ENCODE results near the gene ACTA2.
A peak's percentile ranks its signal among the peaks of the same experiment; 100 is the strongest.
"Not testable (repeated sequence)": the region's sequence is repeated elsewhere in the genome, so short reads cannot be mapped to it uniquely, and the experiment has no call there.

ACTA2 gene

GRCh38 chr10:88949051-88949450, 3.5 kb downstream of the ACTA2 start:
- no peak for DNase-seq

GRCh38 chr10:88946965-88947590, 5.5 kb downstream of the ACTA2 start:
- DNase-seq: no peak

- DNase-seq: no peak
Measured at GRCh38 chr10:88946200-88946599, 6.4 kb downstream of the ACTA2 start.

- DNase-seq: no peak
Measured at GRCh38 chr10:88944813-88945212, 7.8 kb downstream of the ACTA2 start.

DNA sequence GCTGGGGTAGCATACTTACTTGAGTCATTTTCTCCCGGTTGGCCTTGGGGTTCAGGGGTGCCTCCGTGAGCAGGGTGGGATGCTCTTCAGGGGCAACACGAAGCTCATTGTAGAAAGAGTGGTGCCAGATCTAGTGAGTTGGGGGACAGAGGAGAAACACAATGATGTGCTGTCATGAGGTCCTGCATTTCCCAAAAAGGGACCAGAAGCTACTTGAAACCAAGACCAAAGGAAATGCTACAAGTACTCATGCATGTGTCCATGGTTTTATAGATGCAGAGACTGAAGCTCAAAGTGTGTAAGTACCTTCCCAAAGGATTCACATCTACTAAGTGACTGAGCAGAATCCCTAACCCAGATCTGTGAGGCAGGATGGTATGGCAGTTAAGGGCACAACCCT, 8.8 kb downstream of the ACTA2 start:
- no peak for DNase-seq

- DNase-seq: no peak
Measured at GRCh38 chr10:88941026-88941425, 11.5 kb downstream of the ACTA2 start.

DNA sequence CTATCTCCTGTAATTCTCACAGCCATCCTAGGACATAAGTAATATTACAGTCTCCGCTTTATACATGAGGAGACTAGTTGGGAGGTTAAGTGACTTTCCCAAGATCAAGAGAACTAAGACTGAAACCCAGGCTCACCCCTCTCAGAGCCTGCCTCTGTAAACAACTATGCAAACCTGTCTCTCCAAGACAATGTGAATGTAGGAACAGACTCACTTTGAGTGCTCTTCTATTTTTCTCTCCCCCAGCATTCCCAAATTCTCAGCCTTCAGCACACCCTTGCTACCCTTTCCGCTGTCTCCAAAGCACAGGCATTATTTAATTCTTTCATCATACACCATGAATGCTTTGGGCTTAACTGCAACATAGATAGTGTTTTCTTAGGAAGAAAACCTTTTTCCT, 13.6 kb downstream of the ACTA2 start:
- DNase-seq: no peak

- DNase-seq: no peak
Measured at GRCh38 chr10:88938039-88938438, 14.5 kb downstream of the ACTA2 start.

GRCh38 chr10:88936656-88937055, 15.9 kb downstream of the ACTA2 start:
- DNase-seq: no peak

DNA sequence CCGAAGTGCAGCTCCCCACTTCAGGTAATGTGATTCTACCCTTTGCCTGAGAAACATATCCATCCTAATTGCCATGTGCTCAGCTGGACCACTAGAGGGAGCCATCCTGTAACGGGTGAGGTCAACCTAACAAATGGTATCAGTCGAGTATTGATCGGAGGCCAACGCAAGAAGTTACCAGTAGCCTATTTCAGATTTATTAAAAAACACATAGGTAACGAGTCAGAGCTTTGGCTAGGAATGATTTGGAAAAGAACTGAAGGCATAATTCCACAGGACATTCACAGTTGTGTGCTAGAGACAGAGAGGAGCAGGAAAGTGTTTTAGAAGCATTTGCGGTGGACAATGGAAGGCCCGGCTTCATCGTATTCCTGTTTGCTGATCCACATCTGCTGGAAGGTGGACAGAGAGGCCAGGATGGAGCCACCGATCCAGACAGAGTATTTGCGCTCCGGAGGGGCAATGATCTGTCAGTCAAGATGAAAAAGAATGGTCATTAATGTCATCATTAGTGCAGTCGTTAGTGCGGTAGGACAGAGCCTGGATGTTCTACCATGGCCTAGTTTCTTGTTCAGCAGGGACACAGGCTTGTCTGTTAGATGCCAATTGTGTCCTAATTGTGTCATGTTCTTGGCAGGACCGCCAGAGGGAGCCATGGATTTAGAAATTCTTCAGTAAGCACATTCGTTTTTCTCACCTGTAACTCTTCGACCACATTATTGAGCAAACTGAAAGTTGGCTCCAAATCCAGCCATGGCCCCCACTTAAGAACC, 17.5 kb downstream of the ACTA2 start:
- peak; percentile 20 for DNase-seq

- no peak for DNase-seq
Measured at GRCh38 chr10:88933564-88933963, 19.0 kb downstream of the ACTA2 start.

DNA sequence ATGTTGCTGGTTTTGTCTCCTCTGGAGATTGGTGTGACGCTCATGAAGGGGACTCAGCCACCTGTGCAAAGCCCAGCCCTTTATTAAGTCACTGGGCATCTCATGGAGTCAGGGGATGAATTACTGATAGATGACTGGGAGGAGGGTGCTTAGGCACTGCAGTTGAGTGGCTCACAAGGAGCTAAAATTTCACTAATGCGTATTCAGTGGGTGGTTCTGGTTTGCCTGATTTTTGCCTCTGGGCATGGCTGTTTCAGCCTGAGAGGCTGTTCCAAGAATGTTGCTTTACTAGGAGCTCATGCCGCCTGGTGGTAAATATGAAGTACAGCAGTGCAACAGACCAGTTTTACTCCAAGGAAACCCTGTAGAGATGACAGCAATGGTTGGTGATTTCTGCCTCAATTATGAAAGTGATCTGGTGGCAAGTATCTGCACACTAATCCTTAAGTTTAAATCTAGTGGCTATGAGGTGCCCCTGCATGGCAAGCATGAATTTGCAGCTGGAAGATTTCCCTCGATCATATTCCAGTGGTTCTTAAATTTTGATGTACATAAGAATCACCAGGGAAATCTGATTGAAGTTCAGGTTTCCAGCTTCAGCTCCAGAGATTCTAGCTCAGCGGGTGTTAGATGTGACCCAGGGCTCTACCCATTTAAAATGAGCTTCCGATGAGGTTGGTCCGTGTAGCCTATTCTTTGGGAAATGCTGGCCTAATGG, 19.9 kb downstream of the ACTA2 start:
- DNase-seq: peak; percentile 17

DNA sequence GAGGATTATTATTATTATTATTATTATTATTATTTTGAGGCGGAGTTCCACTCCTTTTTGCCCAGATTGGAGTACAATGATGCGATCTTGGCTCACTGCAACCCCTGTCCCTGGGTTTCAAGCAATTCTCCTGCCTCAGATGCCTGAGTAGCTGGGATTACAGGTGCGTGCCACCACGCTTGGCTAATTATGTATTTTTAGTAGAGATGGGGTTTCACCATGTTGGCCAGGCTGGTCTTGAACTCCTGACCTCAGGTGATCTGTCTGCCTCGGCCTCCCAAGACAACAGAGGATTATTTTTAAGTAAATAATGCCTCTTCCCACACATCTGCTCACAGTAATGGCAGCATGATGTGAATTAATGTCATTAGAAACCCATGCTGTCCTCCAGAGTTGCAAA, 20.5 kb downstream of the ACTA2 start:
- DNase-seq: not testable (repeated sequence)

GRCh38 chr10:88931548-88931947, 21.0 kb downstream of the ACTA2 start:
- no peak for DNase-seq

GRCh38 chr10:88928254-88928653, 24.3 kb downstream of the ACTA2 start:
- no peak for DNase-seq

DNA sequence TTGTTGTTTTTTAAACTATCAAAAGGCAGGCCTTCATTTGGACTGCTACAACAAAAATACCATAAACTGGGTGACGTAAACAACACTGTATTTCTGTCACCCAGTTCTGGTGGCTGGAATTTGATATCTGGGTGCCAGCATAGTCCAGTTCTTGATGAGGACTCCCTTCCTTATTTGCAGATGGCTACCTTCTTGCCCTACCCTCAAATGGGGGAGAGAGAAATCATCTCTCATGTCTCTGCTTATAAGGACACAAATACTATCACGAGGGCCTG, 25.2 kb downstream of the ACTA2 start:
- DNase-seq: no peak

- DNase-seq: no peak
Measured at GRCh38 chr10:88926566-88927415, 25.8 kb downstream of the ACTA2 start.

- DNase-seq: no peak
Measured at GRCh38 chr10:88923520-88923919, 29.1 kb downstream of the ACTA2 start.

GRCh38 chr10:88922041-88922440, 30.5 kb downstream of the ACTA2 start:
- DNase-seq: no peak

DNA sequence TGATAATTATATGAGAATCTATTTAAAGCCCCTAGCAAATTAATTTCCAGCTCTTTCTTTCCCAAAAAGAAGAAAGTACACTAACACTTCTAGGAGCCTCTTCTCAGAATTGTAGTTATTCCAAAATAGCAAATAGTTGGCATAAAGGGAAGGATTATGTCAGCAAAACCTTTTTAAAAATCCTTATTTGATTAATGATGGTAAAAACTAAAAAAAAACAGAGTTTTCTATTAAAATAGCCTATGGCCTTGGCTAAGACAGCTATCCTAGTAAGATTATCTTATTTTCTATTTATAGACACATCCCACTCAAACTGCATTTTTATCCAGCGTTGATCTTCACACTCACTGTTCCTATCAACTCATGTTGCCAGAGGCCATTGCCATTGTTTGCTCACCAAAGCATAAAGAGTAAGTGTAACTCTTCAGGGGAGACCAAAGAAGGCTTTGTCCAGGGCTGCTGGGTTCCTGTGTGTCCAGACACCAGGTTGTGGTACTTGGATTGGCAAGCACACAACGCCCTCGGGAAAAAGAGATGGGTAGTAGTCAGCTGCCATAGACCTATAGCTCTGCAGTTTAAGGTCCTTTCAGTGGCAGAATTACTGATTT, 31.5 kb downstream of the ACTA2 start:
- no peak for DNase-seq

DNA sequence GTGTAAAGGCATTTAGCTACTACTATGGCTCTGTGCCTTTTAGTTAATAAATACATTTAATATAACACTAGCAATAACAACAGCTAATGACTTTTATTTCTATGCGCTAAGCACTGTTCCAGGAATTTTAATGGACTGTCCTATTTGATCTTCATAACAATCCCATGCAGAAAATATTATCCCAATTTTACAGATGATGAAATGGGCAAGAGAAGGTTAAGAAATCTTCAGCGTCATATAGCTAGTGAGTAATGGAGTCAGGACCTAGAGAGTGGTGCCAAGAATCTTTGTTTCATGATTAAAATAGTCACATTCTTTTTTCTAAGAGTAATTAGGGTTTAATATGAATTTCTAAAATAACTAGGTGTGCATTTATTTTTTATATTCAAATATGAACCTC, 32.4 kb downstream of the ACTA2 start:
- no peak for DNase-seq

DNA sequence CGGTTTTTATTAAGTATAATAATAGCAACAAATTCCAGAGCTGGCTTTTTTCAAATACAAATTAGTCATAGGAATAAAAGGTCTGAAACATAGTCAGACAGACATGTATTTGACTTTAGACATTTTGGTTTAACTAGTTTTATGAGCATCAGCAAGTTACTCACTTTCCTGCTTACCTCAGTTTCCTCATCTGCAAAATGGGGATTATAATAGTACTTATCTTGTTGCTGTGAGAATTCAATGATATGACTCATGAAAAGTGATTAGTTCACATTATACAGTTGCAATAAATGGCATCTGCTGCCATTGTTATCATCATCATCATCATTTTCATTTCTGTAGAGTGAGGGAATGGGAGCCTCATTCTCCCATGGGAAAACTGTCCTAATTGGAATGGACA, 33.5 kb downstream of the ACTA2 start:
- DNase-seq: no peak

Measured in 8988T (cell line).